Thoracic aorta (tissue), 2 donors: Measurements from ENCODE around the gene PKDCC. TPM values are rescaled to one million over a fixed set of nuclear protein-coding genes. Genes with fewer than 3 reads are reported as not detected.

ENCODE experiments used
- ATAC-seq: fragments of 150-250 bp; one replicate; pipeline ENCODE4 v1.8.0; 2017; ENCODE audit warnings: low read depth; ENCODE audit not compliant: insufficient number of reproducible peaks, low FRiP score
- DNase-seq: peaks from one replicate; pipeline ENCODE4 v3.0.0-alpha.2; 2020; ENCODE audit warnings: low spot score
- H3K27ac ChIP-seq, 2 donors: fragments of 200-600 bp; sonication (generic); 1 replicate in 1 of 2; 2 replicates in 1 of 2; pipeline ENCODE4 v1.5.1; 2016; ENCODE audit warnings: mild to moderate bottlenecking in 2 of 2, moderate library complexity in 2 of 2
- H3K27me3 ChIP-seq: fragments of 200-600 bp; sonication (generic); replicated peaks from 2 replicates; pipeline ENCODE4 v1.6.0; 2016; ENCODE audit warnings: mild to moderate bottlenecking; ENCODE audit not compliant: insufficient read depth
- H3K36me3 ChIP-seq: fragments of 200-600 bp; sonication (generic); one replicate; pipeline ENCODE4 v1.5.1; 2016
- H3K4me1 ChIP-seq, 2 donors: fragments of 200-600 bp; sonication (generic); 1 replicate in 1 of 2; 2 replicates in 1 of 2; pipeline versions ENCODE4 v1.5.1 to v1.6.0; 2016; ENCODE audit warnings: low read depth in 2 of 2, mild to moderate bottlenecking in 1 of 2; ENCODE audit not compliant: control insufficient read depth in 1 of 2
- H3K4me3 ChIP-seq: fragments of 200-600 bp; sonication (generic); 2 replicates; pipeline ENCODE4 v1.5.1; 2016; ENCODE audit warnings: mild to moderate bottlenecking
- H3K9me3 ChIP-seq: fragments of 200-600 bp; sonication (generic); 2 replicates; pipeline ENCODE4 v1.5.1; 2016
- CTCF ChIP-seq: fragments of 200-600 bp; sonication (generic); IDR thresholded peaks from one replicate; pipeline ENCODE4 v1.5.1; 2019; ENCODE audit warnings: antibody characterized with exemption
- total RNA-seq, 2 donors: library from RNA; depleted of rRNA; stranded (reverse); fragments of >200 nt; gene quantifications; one replicate each; pipeline versions ENCODE4 v1.1.0 to v1.2.3, GENCODE V29; 2016

Gene PKDCC
- total RNA-seq, 2 donors from 2014 or later: 75.8 to 225 TPM

GRCh38 chr2:42102591-42103450, 55.0 kb downstream of the PKDCC start:
- peak overlapping the region; percentile 80 to 90 for H3K27ac ChIP-seq
- no peaks in the 10 kb centered on the region for H3K36me3 ChIP-seq
- H3K4me1 ChIP-seq: peaks cover 6 to 37% of the 10 kb centered on the region in 2 donors
- DNase-seq (no peak), ATAC-seq (no peak)
- no peaks in the 10 kb centered on the region for H3K9me3 ChIP-seq
- H3K4me3 ChIP-seq: peak overlapping the region; percentile 72
- no peaks in the 10 kb centered on the region for H3K27me3 ChIP-seq
- TF ChIP-seq CTCF: no peak

DNA sequence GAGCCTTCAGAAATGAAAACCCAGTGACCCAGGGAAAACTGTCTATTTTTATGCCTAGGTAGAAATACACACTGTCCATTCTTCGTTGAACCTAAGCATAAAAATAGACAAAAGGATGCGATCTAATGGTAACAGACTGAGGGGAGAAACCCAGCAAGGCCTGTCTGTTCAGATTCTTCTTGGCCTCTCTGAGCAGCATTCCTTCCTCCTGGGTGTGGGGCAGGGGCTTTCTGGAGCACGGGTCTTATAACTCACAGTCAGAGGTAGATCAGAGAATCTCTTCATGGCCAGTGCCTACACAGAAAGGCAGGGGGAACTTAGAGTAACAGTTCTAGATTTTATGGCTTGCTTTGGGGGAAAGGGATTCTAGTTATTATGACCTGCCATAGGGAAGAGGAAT, 56.0 kb downstream of the PKDCC start:
- Histone ChIP-seq H3K9me3 (no peaks in the 10 kb centered on the region), H3K4me1 (peaks cover 5 to 27% of the 10 kb centered on the region in 2 donors), H3K27me3 (no peaks in the 10 kb centered on the region), H3K4me3 (no peak overlapping the region), H3K36me3 (no peaks in the 10 kb centered on the region), H3K27ac (peak overlapping the region; percentile 80 to 90)
- no peak for TF ChIP-seq CTCF
- ATAC-seq (no peak), DNase-seq (no peak)

GRCh38 chr2:42104621-42105020, 56.8 kb downstream of the PKDCC start:
- H3K4me3 ChIP-seq: no peak overlapping the region
- no peaks in the 10 kb centered on the region for H3K36me3 ChIP-seq
- no peak for TF ChIP-seq CTCF
- no peak for DNase-seq
- peaks cover 5 to 19% of the 10 kb centered on the region in 2 donors for H3K4me1 ChIP-seq
- H3K9me3 ChIP-seq: no peaks in the 10 kb centered on the region
- no peak for ATAC-seq
- no peaks in the 10 kb centered on the region for H3K27me3 ChIP-seq
- H3K27ac ChIP-seq: no peak overlapping the region

DNA sequence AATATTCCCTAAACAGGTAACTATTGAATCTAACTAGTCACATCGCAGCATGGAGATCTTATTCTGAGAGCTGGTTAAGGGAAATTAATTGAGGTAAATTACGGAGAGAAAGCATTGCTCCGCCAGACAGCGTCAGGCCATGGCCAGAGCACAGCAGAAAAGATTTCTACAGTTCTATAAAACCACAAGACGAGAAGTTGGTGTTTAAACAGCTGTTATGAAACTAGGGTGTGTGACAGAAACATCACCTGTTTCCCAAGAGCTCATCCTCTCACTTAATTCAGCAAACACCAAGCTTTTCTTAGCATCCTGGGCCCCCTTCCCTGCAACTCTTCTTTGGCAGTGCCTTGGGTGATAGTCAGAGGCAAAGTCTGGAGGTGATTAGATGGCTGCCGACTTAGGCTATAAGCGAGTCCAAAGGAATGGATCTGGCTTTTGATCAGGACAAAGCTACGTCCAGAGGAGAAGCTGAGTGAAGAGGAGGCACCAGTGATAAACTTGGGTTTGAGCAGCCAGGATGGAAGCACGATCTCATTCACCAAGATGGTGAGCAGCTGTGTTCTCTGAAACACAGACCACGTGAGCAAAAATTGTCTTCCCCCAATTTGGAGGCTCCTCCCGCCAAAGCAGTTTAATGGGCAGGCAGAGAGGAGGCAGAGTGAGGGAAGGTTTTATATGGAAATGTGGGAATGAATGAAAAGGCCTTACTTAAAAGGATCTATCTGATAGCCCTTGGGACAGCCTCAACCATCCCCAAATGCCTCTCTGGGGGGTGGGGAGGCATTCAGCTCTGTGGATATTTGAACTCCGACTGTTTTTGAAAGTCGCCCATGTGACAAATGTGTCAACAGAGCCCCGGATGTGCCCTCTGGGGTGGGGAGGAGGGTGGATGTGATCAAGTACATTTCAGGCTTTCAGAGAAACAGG, 57.8 kb downstream of the PKDCC start:
- DNase-seq (no peak), ATAC-seq (no peak)
- Histone ChIP-seq H3K27me3 (no peaks in the 10 kb centered on the region), H3K4me3 (peak overlapping the region; percentile 3), H3K36me3 (no peaks in the 10 kb centered on the region), H3K4me1 (peaks cover 5 to 22% of the 10 kb centered on the region in 2 donors), H3K27ac (peak overlapping the region in 1 of 2 donors; percentile 27), H3K9me3 (no peaks in the 10 kb centered on the region)
- no peak for TF ChIP-seq CTCF
